Astrocyte of the cerebellum (primary cell): ENCODE data around the gene PNMA6F.
"Not testable (repeated sequence)": the region's sequence is repeated elsewhere in the genome, so short reads cannot be mapped to it uniquely, and the experiment has no call there.

Experiments used
- DNase-seq: peaks from one replicate; pipeline ENCODE4 v3.0.0-alpha.2; 2011; ENCODE audit warnings: low read depth
- H3K4me3 ChIP-seq: 2 replicates; pipeline ENCODE4 v1.5.1; 2011; ENCODE audit warnings: mild to moderate bottlenecking, low read depth, low read length, moderate library complexity
- in situ Hi-C: cut with HindIII; loops from 2 replicates; pipeline ENCODE4 v1.10.0; 2017; ENCODE audit warnings: low sequenced_read_pairs

Gene PNMA6F

DNA sequence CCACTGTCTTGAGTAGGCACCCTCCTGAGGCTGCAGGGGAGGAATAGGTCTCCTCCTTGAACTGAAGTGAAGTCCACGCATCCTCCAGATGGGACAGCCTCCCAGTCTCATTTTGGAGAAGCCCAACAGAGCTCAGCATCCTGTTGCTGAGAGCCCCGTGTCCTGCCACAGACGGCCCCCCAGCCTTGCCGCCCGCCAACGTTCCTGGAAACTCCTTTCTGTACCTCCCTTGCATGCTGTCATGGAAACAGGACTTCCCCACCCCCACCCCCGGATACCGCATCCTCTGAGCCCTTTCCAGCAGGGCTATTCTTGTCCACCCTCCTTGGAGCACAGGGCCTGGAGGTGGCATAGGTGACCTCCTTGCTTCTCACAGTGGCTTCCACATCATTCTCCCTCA, 37.6 kb downstream of the PNMA6F start:
- in situ Hi-C loops, H3K4me3 ChIP-seq, DNase-seq: not testable (repeated sequence)

DNA sequence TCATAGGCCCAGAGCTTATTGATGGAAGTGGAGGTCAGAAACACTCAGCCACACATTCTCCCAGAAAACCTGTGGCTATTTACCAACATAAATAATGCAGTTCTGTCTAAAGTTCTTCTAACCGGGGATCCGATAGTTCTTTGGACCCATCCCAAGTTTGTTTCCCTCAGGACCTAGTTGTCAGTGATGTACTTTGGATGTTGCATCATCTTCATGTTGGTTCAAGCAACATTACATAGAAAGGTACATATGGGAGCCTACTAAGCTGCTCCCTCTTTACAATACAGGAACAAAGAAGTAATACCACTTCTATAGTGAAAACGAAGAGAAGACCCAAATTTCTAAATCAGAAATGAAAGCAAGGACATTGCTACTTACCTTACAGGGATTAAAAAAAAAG, 39.8 kb downstream of the PNMA6F start:
- in situ Hi-C loops, DNase-seq, H3K4me3 ChIP-seq: not testable (repeated sequence)

DNA sequence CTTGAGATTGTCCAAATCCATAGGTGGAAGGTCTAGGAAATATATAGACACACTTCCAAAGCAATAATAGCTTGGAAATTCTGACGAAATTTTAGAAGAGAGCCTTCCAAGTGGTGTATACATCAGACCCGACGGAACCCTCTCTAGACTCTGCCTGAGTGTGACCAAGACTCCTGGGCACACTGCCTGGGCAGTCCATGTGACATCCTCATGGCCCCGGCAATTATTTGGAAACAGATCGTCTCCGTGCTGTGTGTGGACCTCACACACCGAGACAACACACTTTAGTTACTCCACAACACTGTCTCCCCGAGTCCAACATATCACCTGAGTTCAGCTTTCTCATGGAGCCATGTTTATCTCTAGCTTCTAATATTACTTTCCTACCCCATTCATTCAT, 42.3 kb downstream of the PNMA6F start:
- H3K4me3 ChIP-seq, in situ Hi-C loops: not testable (repeated sequence)

DNA sequence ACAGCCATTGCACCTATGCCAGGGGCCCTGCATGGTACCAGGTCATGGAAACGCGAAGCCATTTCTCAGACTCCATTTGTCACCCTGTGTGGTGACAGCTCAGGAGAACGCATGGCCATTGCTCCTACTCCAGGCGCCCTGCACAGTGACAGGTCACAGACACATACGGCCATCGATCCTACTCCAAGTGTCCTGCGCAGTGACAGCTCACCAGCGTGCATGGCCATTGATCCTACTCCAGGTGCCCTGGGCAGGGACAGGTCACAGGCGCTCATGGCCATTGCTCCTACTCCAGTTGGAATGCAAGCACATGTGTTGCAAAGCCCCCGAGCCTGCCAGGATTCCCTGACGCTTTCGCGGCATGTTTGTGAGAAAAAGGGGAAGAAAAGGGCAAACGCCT, 45.5 kb downstream of the PNMA6F start:
- DNase-seq, in situ Hi-C loops, H3K4me3 ChIP-seq: not testable (repeated sequence)

More for the DNA sequence above, 42.3 kb downstream of the PNMA6F start:
- DNase-seq, result not testable (repeated sequence)

DNA sequence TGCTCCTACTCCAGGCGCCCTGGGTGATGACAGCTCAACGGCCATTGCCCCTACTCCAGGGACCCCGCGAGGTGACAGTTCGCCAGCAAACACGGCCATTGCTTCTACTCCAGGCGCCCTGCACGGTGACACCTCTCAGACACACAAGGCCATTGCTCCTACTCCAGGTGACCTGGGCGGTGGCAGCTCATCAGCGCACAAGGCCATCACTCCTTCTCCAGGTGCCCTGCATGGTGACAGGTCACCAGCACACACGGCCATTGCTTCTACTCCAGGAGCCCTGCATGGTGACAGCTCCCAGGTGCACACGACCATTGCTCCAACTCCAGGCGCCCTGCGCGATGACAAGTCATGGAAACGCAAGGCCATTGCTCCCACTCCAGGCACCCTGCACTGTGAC, 46.1 kb downstream of the PNMA6F start:
- DNase-seq, H3K4me3 ChIP-seq, in situ Hi-C loops: not testable (repeated sequence)

DNA sequence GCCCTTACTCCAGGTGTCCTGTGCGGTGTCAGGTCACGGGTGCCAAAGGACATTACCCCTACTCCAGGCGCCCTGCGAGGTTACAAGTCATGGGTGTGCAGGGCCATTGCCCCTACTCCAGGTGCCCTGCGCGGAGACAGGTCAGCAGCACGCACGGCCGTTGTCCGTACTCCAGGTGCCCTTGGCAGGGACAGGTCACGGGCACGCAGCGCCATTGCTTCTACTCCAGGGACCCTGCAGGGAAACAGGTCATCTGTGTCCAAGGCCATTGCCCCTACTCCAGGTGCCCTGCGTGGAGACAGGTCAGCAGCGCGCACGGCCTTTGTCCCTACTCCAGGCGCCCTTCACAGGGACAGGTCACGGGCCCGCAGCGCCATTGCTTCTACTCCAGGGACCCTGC, 49.0 kb downstream of the PNMA6F start:
- DNase-seq, H3K4me3 ChIP-seq, in situ Hi-C loops: not testable (repeated sequence)

DNA sequence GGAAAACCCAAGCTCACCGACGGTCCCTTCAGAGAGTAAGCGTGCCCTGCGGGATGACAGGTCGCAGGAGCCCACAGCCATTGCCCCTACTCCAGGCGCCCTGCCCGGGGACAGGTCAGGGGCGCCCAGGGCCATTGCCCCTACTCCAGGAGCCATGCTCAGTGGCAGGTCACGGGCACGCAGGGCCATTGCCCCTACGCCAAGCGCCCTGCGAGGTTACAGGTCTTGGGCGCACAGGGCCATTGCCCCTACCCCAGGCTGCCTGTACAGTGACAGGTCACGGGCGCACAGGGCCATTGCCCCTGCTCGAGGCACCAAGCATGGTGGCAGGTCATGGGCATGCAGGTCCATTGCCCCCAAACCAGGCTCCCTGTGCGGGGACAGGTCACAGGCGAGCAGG, 49.5 kb downstream of the PNMA6F start:
- in situ Hi-C loops, result not testable (repeated sequence)

More for the DNA sequence above, 49.5 kb downstream of the PNMA6F start:
- DNase-seq, H3K4me3 ChIP-seq: not testable (repeated sequence)
